Suprapubic skin (tissue), 4 donors: ENCODE results near the gene POTEB. TPM values are rescaled to one million over a fixed set of nuclear protein-coding genes. Genes with fewer than 3 reads are reported as not detected.
"Not testable (repeated sequence)": the region's sequence is repeated elsewhere in the genome, so short reads cannot be mapped to it uniquely, and the experiment has no call there.

ENCODE experiments used
- DNase-seq, 2 donors: peaks; one replicate each; pipeline ENCODE4 v3.0.0-alpha.2; 2019; ENCODE audit warnings: low spot score in 2 of 2
- H3K27ac ChIP-seq: fragments of 200-600 bp; sonication (generic); one replicate; pipeline ENCODE4 v1.5.1; 2019
- H3K27me3 ChIP-seq: fragments of 200-600 bp; sonication (generic); one replicate; pipeline ENCODE4 v1.5.1; 2019
- H3K36me3 ChIP-seq: fragments of 200-600 bp; sonication (generic); one replicate; pipeline ENCODE4 v1.5.1; 2019
- H3K4me1 ChIP-seq: fragments of 200-600 bp; sonication (generic); one replicate; pipeline ENCODE4 v1.5.1; 2019
- H3K4me3 ChIP-seq: fragments of 200-600 bp; sonication (generic); one replicate; pipeline ENCODE4 v1.5.1; 2019; ENCODE audit warnings: mild to moderate bottlenecking
- H3K9me3 ChIP-seq: fragments of 200-600 bp; sonication (generic); one replicate; pipeline ENCODE4 v1.5.1; 2019
- WGBS: methylation state at CpG from one replicate; pipeline ENCODE4 v1.1.5; 2018; 5-methylcytosine and 5-hydroxymethylcytosine counted together
- total RNA-seq, 4 donors: library from RNA; depleted of rRNA; stranded (reverse); fragments of >200 nt; gene quantifications; one replicate each; pipeline ENCODE4 v1.1.0, GENCODE V29; 2016

Gene POTEB
- total RNA-seq: not detected

DNA sequence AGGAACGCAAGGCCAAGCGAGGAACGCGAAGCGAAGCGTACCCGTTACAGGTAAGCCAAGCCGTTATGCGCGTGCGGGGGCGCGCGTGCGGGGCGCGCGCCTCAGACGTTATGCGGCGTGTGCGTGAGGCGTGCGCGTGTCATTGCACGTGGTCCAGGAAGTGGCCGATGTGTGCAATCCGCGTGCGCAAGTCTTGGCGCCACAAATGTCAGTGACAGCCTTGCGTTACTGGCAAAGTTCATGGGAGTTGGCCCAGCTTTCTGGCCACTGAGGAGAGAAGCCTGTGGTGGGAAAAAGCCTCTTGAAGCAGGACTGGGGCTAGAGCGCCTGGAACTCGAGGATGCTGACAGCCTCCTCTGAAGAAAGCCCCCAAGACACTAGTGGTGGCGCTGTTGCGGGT lies at the start of gene POTEB:
TSS of gene POTEB (minus strand) at position 101 of the 400 bp plus-strand sequence. CDS start 489 bp downstream, outside the sequence.
- H3K27ac ChIP-seq, H3K36me3 ChIP-seq, DNase-seq, H3K4me1 ChIP-seq, H3K27me3 ChIP-seq, H3K9me3 ChIP-seq, H3K4me3 ChIP-seq: not testable (repeated sequence)
- WGBS: no CpG with 5 or more reads among the region's 36 CpGs

DNA sequence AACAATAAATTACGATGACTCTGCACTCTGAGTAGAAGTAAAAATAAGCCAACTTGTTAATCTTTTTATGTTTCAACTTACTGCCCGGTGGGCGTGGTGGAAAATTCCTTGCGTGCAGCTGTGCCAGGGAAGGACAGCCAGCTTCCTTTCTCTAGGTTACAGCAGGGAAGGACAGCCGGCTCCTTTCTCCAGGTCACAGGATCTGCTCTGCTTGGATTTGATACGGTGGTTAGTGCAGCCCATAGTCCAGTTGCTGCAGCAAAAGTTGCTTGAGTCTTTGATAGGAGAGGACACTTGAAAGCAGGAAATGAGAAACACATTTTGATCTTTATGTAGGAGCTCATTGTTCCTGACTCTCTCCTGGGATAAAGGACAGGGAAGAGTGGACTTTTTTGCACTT lies 13.4 kb upstream of the POTEB start:
- not testable (repeated sequence) for H3K27ac ChIP-seq, H3K4me3 ChIP-seq, H3K9me3 ChIP-seq, H3K4me1 ChIP-seq, H3K36me3 ChIP-seq, DNase-seq, H3K27me3 ChIP-seq
- no CpG with 5 or more reads among the region's 6 CpGs for WGBS

DNA sequence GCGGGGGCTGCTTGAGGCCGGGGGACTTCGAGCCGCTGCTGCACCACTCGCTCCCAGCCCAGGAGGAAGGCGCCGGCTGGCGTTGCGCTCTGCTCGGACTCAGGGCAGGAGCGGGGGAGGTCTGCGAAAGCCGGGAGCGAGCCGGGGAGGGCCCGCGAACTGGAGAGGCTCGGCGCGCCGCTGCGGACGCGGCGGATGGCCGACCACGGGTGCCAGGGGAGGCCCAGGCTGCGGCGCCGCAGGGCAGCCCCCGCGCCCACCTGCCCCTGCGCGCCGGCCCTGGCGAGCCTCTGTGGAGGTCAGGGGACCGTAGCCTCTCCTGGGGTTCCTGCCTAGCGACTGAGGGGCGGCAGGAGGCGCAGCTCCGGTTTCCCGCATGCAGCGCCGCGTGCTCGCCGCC lies 12.0 kb upstream of the POTEB start:
- not testable (repeated sequence) for H3K9me3 ChIP-seq, H3K4me3 ChIP-seq, H3K36me3 ChIP-seq, H3K27me3 ChIP-seq, H3K4me1 ChIP-seq, H3K27ac ChIP-seq, DNase-seq
- no CpG with 5 or more reads among the region's 47 CpGs for WGBS

DNA sequence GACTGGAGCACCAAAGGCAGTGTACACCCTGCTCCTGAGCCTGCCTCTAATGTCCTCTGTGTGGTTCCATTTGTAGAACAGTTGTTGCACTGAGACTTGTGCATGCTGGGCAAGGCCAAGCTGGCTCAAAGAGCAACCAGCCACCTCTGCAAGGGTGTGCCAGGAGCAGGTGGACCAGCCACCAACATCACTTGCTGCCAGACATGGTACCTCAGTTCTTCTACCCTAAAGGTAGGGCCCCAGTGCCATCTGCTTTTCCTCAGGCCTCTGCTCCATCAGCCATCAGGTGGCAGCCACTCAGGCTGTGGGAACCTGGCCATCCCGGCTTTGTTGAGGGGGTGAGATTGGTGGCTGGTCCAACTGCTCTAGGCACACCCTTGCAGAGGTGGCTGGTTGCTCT lies 38.7 kb downstream of the POTEB start:
- not testable (repeated sequence) for H3K36me3 ChIP-seq, H3K9me3 ChIP-seq, H3K27me3 ChIP-seq, H3K4me1 ChIP-seq, H3K4me3 ChIP-seq, H3K27ac ChIP-seq, DNase-seq
- no CpG with 5 or more reads among the region's 1 CpG for WGBS

Other genes starting within 250 kb of the POTEB start
- not detected for gene OR4M2, start 202.8 kb upstream of the POTEB start, total RNA-seq